B cell (primary cell): Measurements from ENCODE around the gene SLC35A5. TPM values are rescaled to one million over a fixed set of nuclear protein-coding genes. Genes with fewer than 3 reads are reported as not detected.

Experiments
- ATAC-seq: fragments of 200-7000 bp; cut with Tn5 transposase; one replicate; pipeline ENCODE4 v1.10.0; 2021; ENCODE audit warnings: low read depth, mild to moderate bottlenecking, moderate number of reproducible peaks, moderate library complexity
- CTCF ChIA-PET: fragments of 350-600 bp; sonication (Branson Sonifier 250); formaldehyde crosslinking; loops from one replicate; lab custom pipeline; 2021; ENCODE audit warnings: antibody characterized with exemption, inconsistent platforms; lab: Charles Lee
- POLR2A ChIA-PET: fragments of 350-600 bp; sonication (Branson Sonifier 250); formaldehyde crosslinking; loops from one replicate; lab custom pipeline; 2021; ENCODE audit warnings: antibody characterized with exemption; lab: Charles Lee
- DNase-seq: peaks from one replicate; pipeline ENCODE4 v3.0.0; 2013
- H2AFZ ChIP-seq: 2 replicates; pipeline ENCODE4 v1.6.1; 2012; ENCODE audit warnings: mild to moderate bottlenecking, low read depth, low read length; ENCODE audit not compliant: insufficient read depth, poor library complexity, severe bottlenecking
- H3K27ac ChIP-seq, 2 donors: 1 replicate in 1 of 2; 2 replicates in 1 of 2; pipeline ENCODE4 v1.5.1; 2012 to 2013; ENCODE audit warnings: low read length in 2 of 2, mild to moderate bottlenecking in 2 of 2, moderate library complexity in 1 of 2
- H3K27me3 ChIP-seq, 4 experiments: fragments of 200-600 bp in 1 of 4; sonication (generic) in 1 of 4; replicated peaks in 1 of 4; 1 replicate in 2 of 4; 2 replicates in 2 of 4; pipeline versions ENCODE4 v1.6.1 to v1.7.0; 2013 to 2016; ENCODE audit warnings: low read length in 3 of 4, mild to moderate bottlenecking in 2 of 4, mixed read lengths in 1 of 4, moderate library complexity in 1 of 4; ENCODE audit not compliant: insufficient read depth in 4 of 4, control insufficient read depth in 3 of 4; ENCODE audit errors: control extremely low read depth in 1 of 4
- H3K36me3 ChIP-seq, 2 experiments: replicated peaks in 1 of 2; 1 replicate in 1 of 2; 2 replicates in 1 of 2; pipeline versions ENCODE4 v1.6.1 to v1.7.1; 2013; ENCODE audit warnings: low read length in 1 of 2; ENCODE audit not compliant: insufficient read depth in 2 of 2, control insufficient read depth in 1 of 2; ENCODE audit errors: control extremely low read depth in 1 of 2, extremely low read depth in 1 of 2
- H3K4me1 ChIP-seq, 2 donors: fragments of 200-600 bp in 1 of 2; sonication (generic) in 1 of 2; 1 replicate in 1 of 2; 2 replicates in 1 of 2; pipeline versions ENCODE4 v1.5.1 to v1.6.1; 2013 to 2017; ENCODE audit warnings: low read length in 2 of 2; ENCODE audit not compliant: control insufficient read depth in 2 of 2, insufficient read depth in 2 of 2
- H3K4me2 ChIP-seq: replicated peaks from 2 replicates; pipeline ENCODE3; 2012; ENCODE audit warnings: mild to moderate bottlenecking, low read depth, low read length; ENCODE audit not compliant: poor library complexity, severe bottlenecking
- H3K4me3 ChIP-seq, 5 experiments: fragments of 200-600 bp in 1 of 5; sonication (generic) in 1 of 5; 1 replicate in 3 of 5; 2 replicates in 2 of 5; pipeline versions ENCODE4 v1.5.1 to v1.7.0; 2011 to 2016; ENCODE audit warnings: low read length in 4 of 5, mild to moderate bottlenecking in 4 of 5, low read depth in 2 of 5, control low read depth in 1 of 5, moderate library complexity in 1 of 5; ENCODE audit not compliant: insufficient read depth in 1 of 5; ENCODE audit errors: control extremely low read depth in 1 of 5, extremely low read depth in 1 of 5
- H3K79me2 ChIP-seq: fragments of 200-600 bp; sonication (generic); one replicate; pipeline ENCODE4 v1.6.0; 2016; ENCODE audit warnings: low read length; ENCODE audit not compliant: control insufficient read depth, insufficient read depth
- H3K9ac ChIP-seq: fragments of 200-600 bp; sonication (generic); 2 replicates; pipeline ENCODE4 v1.6.1; 2017; ENCODE audit warnings: mild to moderate bottlenecking, low read length, moderate library complexity
- H3K9me3 ChIP-seq, 3 donors: one replicate each; pipeline versions ENCODE4 v1.6.1 to v1.7.1; 2013; ENCODE audit warnings: low read length in 2 of 3; ENCODE audit not compliant: control insufficient read depth in 2 of 3, insufficient read depth in 1 of 3; ENCODE audit errors: control extremely low read depth in 1 of 3
- H4K20me1 ChIP-seq: 2 replicates; pipeline ENCODE4 v1.6.0; 2012; ENCODE audit warnings: mild to moderate bottlenecking, low read length; ENCODE audit not compliant: insufficient read depth, control insufficient read depth, poor library complexity, severe bottlenecking
- H3K27ac Mint-ChIP-seq: one replicate; pipeline ENCODE4 v1.8.0; 2021; ENCODE audit warnings: mixed read lengths
- H3K27me3 Mint-ChIP-seq: one replicate; pipeline ENCODE4 v1.8.0; 2021; ENCODE audit warnings: mixed read lengths
- H3K4me1 Mint-ChIP-seq: one replicate; pipeline ENCODE4 v1.8.0; 2021; ENCODE audit warnings: mixed read lengths
- H3K4me3 Mint-ChIP-seq: one replicate; pipeline ENCODE4 v1.8.0; 2021; ENCODE audit warnings: mixed read lengths
- H3K9me3 Mint-ChIP-seq: one replicate; pipeline ENCODE4 v1.8.0; 2022; ENCODE audit warnings: mixed read lengths; ENCODE audit not compliant: insufficient read depth
- CTCF ChIP-seq: fragments of 200-600 bp; IDR thresholded peaks from one replicate; pipeline ENCODE4 v1.8.0; 2022; ENCODE audit warnings: antibody characterized with exemption, mild to moderate bottlenecking
- EZH2 ChIP-seq: IDR thresholded peaks from 2 replicates; pipeline ENCODE4 v1.6.1; 2012; ENCODE audit warnings: borderline replicate concordance, low read depth, mild to moderate bottlenecking, moderate library complexity, low read length; ENCODE audit not compliant: insufficient read depth, poor library complexity, severe bottlenecking
- WGBS: methylation state at CpG from one replicate; pipeline ENCODE4 v1.1.5; 2013; ENCODE audit warnings: missing lambda C conversion rate; ENCODE audit not compliant: insufficient coverage; 5-methylcytosine and 5-hydroxymethylcytosine counted together
- intact Hi-C: fragments of 100-400 bp; cut with micrococcal nuclease; formaldehyde crosslinking; loops from one replicate; pipeline ENCODE4 v1.10.0; 2022
- polyA plus RNA-seq: library from polyadenylated mRNA; depleted of rRNA; stranded (reverse); fragments of >200 nt; gene quantifications from 2 replicates; pipeline ENCODE4 v1.2.3, GENCODE V29; 2012
- total RNA-seq, 2 donors: library from RNA; stranded (reverse); fragments of 120-200 nt in 1 of 2; gene quantifications; 1 replicate in 1 of 2; 2 replicates in 1 of 2; pipeline versions ENCODE4 v1.2.3 to v1.2.4, GENCODE V29; 2013 to 2022

The SLC35A5 gene
- total and polyA plus RNA-seq, 2 donors (not counting 1 experiment from before 2014, with no cell fraction given): 15.4 to 34.9 TPM

- Mint-ChIP-seq H3K27ac (peak overlapping the region; percentile 71), H3K4me3 (peak overlapping the region; percentile 60)
- H4K20me1 ChIP-seq: no peaks in the 10 kb centered on the region
Measured at GRCh38 chr3:112539825-112540650, 21.8 kb upstream of the SLC35A5 start.

More at GRCh38 chr3:112539825-112540650, 21.8 kb upstream of the SLC35A5 start:
- POLR2A ChIA-PET: no interaction called here
- Histone ChIP-seq H3K79me2 (no peaks in the 10 kb centered on the region), H3K9ac (no peak overlapping the region), H3K9me3 (no peaks in the 10 kb centered on the region), H3K4me2 (peak overlapping the region; percentile 25), H3K36me3 (peaks cover 8 to 52% of the 10 kb centered on the region in 2 experiments), H3K4me3 (no peak overlapping the region), H3K4me1 (peaks cover 14 to 15% of the 10 kb centered on the region in 2 donors), H2AFZ (no peak overlapping the region), H3K27ac (peak overlapping the region; percentile 21 to 43), H3K27me3 (no peaks in the 10 kb centered on the region)
- WGBS: no CpG with 5 or more reads among the region's 1 CpG
- Mint-ChIP-seq H3K9me3 (no peaks in the 10 kb centered on the region), H3K27me3 (no peaks in the 10 kb centered on the region), H3K4me1 (peaks cover 23% of the 10 kb centered on the region)
- CTCF ChIA-PET: interaction anchor here (0.8 to 1.7 kb wide), 4 partner anchors 9 to 428 kb away, joined by 3 to 6 read pairs (median 3); partner anchors contain the start of gene SLC9C1
- TF ChIP-seq EZH2: no peak
- TF ChIP-seq CTCF: no peak
- ATAC-seq (peak; percentile 85), DNase-seq (peak; percentile 46)
- intact Hi-C loops: no loop called here
